ENCODE results near the gene RALGDS. TPM values are rescaled to one million over a fixed set of nuclear protein-coding genes. Genes with fewer than 3 reads are reported as not detected.
A peak's percentile ranks its signal among the peaks of the same experiment; 100 is the strongest.
"Not testable (repeated sequence)": the region's sequence is repeated elsewhere in the genome, so short reads cannot be mapped to it uniquely, and the experiment has no call there.

Gene RALGDS
- total RNA-seq (55.7 and 62.4 TPM in 2 replicates), polyA plus RNA-seq (87.9 and 88.0 TPM in 2 replicates), polyA minus RNA-seq (69.0 and 77.0 TPM in 2 replicates)
- total RNA-seq (2013) = 28.5 TPM

DNA sequence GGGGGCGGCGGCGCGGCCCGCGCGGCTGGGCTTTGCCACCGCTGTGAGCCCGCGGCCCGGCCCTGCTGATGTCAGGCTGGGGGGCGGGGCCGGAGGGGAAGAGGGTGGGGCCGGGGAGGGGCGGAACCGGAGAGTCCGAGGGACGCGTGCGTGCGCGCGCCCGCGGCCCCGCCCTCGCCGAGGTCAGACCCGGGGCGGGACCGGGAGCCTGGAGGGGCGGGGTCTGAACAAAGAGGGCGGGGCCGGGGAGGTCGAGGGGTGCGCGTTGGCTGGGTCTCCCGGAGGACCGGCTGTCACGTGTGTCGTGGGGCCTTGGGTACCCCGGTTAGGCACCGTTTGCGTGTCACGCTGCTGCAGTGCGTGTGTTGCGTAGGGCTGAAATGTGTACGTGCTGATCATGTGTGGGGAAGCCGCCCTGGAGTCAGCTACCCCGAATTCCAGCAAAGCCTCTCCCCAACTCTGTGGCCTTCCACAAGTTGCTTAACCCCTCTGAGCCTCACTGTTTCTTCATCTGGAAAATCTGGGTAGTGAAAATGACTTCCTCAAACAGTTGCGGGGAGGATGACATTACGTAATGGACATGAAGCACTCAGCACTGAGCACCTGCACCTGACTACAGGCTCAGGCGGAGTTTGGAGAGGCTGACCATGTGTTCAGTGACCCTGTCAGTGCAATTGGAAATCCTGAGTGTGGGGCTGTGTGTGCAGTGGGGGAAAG is at the start of gene RALGDS:
Gene RALGDS (minus strand): TSS at position 43 of the 717 bp plus-strand sequence. CDS start 86 bp downstream, outside the sequence.
- H3K9me3 Mint-ChIP-seq (ENCODE audit: insufficient read depth) = no peaks in the 10 kb centered on the region
- Histone ChIP-seq H3K27me3 (replicated peaks in 1 of 4; ENCODE audit: control extremely low read depth in 1 of 4, control insufficient read depth in 3 of 4, insufficient read depth in 4 of 4, low read length in 3 of 4) (no peaks in the 10 kb centered on the region), H3K36me3 (replicated peaks in 1 of 2; ENCODE audit: control extremely low read depth in 1 of 2, control insufficient read depth in 1 of 2, extremely low read depth in 1 of 2, insufficient read depth in 2 of 2, low read length in 1 of 2) (no peaks in the 10 kb centered on the region), H3K9ac (ENCODE audit: low read length) (peak within 1 kb of the TSS; percentile 79), H3K4me1 (ENCODE audit: control insufficient read depth in 2 of 2, insufficient read depth in 2 of 2, low read length in 2 of 2) (peaks cover 27 to 45% of the 10 kb centered on the region in 2 donors), H3K79me2 (ENCODE audit: control insufficient read depth, insufficient read depth, low read length) (peaks cover 45% of the 10 kb centered on the region), H3K4me3 (ENCODE audit: control extremely low read depth in 1 of 5, extremely low read depth in 1 of 5, insufficient read depth in 1 of 5, low read depth in 2 of 5, low read length in 4 of 5) (peak within 1 kb of the TSS; percentile 4 to 75 (median 56)), H3K9me3 (ENCODE audit: control extremely low read depth in 1 of 3, control insufficient read depth in 2 of 3, insufficient read depth in 1 of 3, low read length in 2 of 3) (no peaks in the 10 kb centered on the region), H2AFZ (ENCODE audit: insufficient read depth, low read depth, low read length, poor library complexity, severe bottlenecking) (peak within 1 kb of the TSS; percentile 76), H3K4me2 (replicated peaks; ENCODE audit: low read depth, low read length, poor library complexity, severe bottlenecking) (peak within 1 kb of the TSS; percentile 100), H3K27ac (ENCODE audit: low read length in 2 of 2) (peak within 1 kb of the TSS; percentile 97 to 99), H4K20me1 (ENCODE audit: control insufficient read depth, insufficient read depth, low read length, poor library complexity, severe bottlenecking) (peaks cover 39% of the 10 kb centered on the region)
- WGBS (ENCODE audit: insufficient coverage) = under 1% methylated on average over 49 of the region's 53 CpGs
- TF ChIP-seq, protein P1, sequence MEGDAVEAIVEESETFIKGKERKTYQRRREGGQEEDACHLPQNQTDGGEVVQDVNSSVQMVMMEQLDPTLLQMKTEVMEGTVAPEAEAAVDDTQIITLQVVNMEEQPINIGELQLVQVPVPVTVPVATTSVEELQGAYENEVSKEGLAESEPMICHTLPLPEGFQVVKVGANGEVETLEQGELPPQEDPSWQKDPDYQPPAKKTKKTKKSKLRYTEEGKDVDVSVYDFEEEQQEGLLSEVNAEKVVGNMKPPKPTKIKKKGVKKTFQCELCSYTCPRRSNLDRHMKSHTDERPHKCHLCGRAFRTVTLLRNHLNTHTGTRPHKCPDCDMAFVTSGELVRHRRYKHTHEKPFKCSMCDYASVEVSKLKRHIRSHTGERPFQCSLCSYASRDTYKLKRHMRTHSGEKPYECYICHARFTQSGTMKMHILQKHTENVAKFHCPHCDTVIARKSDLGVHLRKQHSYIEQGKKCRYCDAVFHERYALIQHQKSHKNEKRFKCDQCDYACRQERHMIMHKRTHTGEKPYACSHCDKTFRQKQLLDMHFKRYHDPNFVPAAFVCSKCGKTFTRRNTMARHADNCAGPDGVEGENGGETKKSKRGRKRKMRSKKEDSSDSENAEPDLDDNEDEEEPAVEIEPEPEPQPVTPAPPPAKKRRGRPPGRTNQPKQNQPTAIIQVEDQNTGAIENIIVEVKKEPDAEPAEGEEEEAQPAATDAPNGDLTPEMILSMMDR (IDR thresholded peaks at IDR 0.05) = no peak
- TF ChIP-seq EZH2 (IDR thresholded peaks at IDR 0.05; ENCODE audit: borderline replicate concordance, insufficient read depth, low read depth, low read length, poor library complexity, severe bottlenecking) = no peak
- ChIA-PET POLR2A (interaction anchor here (0.6 to 2.8 kb wide), 7 partner anchors 9 to 488 kb away, joined by 3 to 12 read pairs (median 5); partner anchors contain the start of gene FAM163B), CTCF (interaction anchor here (2.2 to 3.1 kb wide), 3 partner anchors 18 to 26 kb away, joined by 11 to 23 read pairs (median 16); no protein-coding TSS in a partner anchor)
- intact Hi-C loops (cut with micrococcal nuclease) = loop anchor here (1.0 kb wide), 5 partner anchors 9 to 28 kb away; no protein-coding TSS in a partner anchor
- DNase-seq (peak; percentile 95), ATAC-seq (ENCODE audit: low read depth) (peak; percentile 84)
- peak within 1 kb of the TSS; percentile 89 for H3K4me3 Mint-ChIP-seq
- peak within 1 kb of the TSS; percentile 99 for H3K27ac Mint-ChIP-seq
- H3K4me1 Mint-ChIP-seq = peaks cover 62% of the 10 kb centered on the region
- H3K27me3 Mint-ChIP-seq = no peaks in the 10 kb centered on the region

DNA sequence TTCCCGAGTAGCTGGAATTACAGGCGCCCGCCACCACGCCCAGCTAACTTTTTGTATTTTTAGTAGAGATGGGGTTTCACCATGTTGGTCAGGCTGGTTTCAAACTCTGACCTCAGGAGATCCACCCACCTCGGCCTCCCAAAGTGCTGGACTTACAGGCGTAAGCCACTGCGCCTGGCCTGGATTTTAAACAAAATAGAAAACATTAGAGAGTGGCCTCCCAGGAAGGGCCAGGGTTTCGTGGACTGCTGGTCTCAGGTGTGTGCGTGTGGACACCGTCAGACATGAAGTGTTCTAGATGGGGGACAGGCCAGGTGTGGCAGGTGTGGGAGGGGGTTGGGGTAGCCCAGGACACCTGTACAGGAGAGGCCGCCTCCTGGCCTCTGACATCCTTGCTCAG is 49.7 kb upstream of the RALGDS start:
- Histone ChIP-seq H3K27me3 (replicated peaks in 1 of 4; ENCODE audit: control extremely low read depth in 1 of 4, control insufficient read depth in 3 of 4, insufficient read depth in 4 of 4, low read length in 3 of 4) (peaks cover 0 to 23% (median 7%) of the 10 kb centered on the region in 4 experiments), H3K9me3 (ENCODE audit: control extremely low read depth in 1 of 3, control insufficient read depth in 2 of 3, insufficient read depth in 1 of 3, low read length in 2 of 3) (peaks cover 0 to 3% (median 0%) of the 10 kb centered on the region in 3 donors), H4K20me1 (ENCODE audit: control insufficient read depth, insufficient read depth, low read length, poor library complexity, severe bottlenecking) (no peaks in the 10 kb centered on the region), H3K79me2 (ENCODE audit: control insufficient read depth, insufficient read depth, low read length) (no peaks in the 10 kb centered on the region), H3K36me3 (replicated peaks in 1 of 2; ENCODE audit: control extremely low read depth in 1 of 2, control insufficient read depth in 1 of 2, extremely low read depth in 1 of 2, insufficient read depth in 2 of 2, low read length in 1 of 2) (no peaks in the 10 kb centered on the region), H3K4me2 (replicated peaks; ENCODE audit: low read depth, low read length, poor library complexity, severe bottlenecking) (peak overlapping the region; percentile 56), H3K9ac (ENCODE audit: low read length) (no peak overlapping the region), H2AFZ (ENCODE audit: insufficient read depth, low read depth, low read length, poor library complexity, severe bottlenecking) (no peak overlapping the region), H3K4me3 (ENCODE audit: control extremely low read depth in 1 of 5, extremely low read depth in 1 of 5, insufficient read depth in 1 of 5, low read depth in 2 of 5, low read length in 4 of 5) (no peak overlapping the region), H3K27ac (ENCODE audit: low read length in 2 of 2) (no peak overlapping the region), H3K4me1 (ENCODE audit: control insufficient read depth in 2 of 2, insufficient read depth in 2 of 2, low read length in 2 of 2) (peaks cover 16% of the 10 kb centered on the region in 2 donors)
- peak overlapping the region; percentile 19 for H3K4me3 Mint-ChIP-seq
- no peak overlapping the region for H3K27ac Mint-ChIP-seq
- no peak for ATAC-seq (ENCODE audit: low read depth)
- no peak for DNase-seq
- TF ChIP-seq EZH2 (IDR thresholded peaks at IDR 0.05; ENCODE audit: borderline replicate concordance, insufficient read depth, low read depth, low read length, poor library complexity, severe bottlenecking) = no peak
- 63% methylated on average over 7 of the region's 11 CpGs for WGBS (ENCODE audit: insufficient coverage)
- intact Hi-C loops (cut with micrococcal nuclease) = no loop called here
- no peaks in the 10 kb centered on the region for H3K9me3 Mint-ChIP-seq (ENCODE audit: insufficient read depth)
- ChIA-PET POLR2A (no interaction called here), CTCF (interaction anchor here (0.9 to 4.6 kb wide), 3 partner anchors 12 to 15 kb away, joined by 4 to 25 read pairs (median 8); no protein-coding TSS in a partner anchor)
- peaks cover 29% of the 10 kb centered on the region for H3K27me3 Mint-ChIP-seq
- peaks cover 17% of the 10 kb centered on the region for H3K4me1 Mint-ChIP-seq

GRCh38 chr9:133169687-133170086 is 48.6 kb upstream of the RALGDS start:
- H3K4me3 Mint-ChIP-seq; intact Hi-C loops (cut with micrococcal nuclease); H3K4me2 ChIP-seq (replicated peaks; ENCODE audit: low read depth, low read length, poor library complexity, severe bottlenecking); H3K27ac Mint-ChIP-seq; H3K27ac ChIP-seq (ENCODE audit: low read length in 2 of 2); H3K79me2 ChIP-seq (ENCODE audit: control insufficient read depth, insufficient read depth, low read length); H4K20me1 ChIP-seq (ENCODE audit: control insufficient read depth, insufficient read depth, low read length, poor library complexity, severe bottlenecking); H2AFZ ChIP-seq (ENCODE audit: insufficient read depth, low read depth, low read length, poor library complexity, severe bottlenecking); H3K4me3 ChIP-seq (ENCODE audit: control extremely low read depth in 1 of 5, extremely low read depth in 1 of 5, insufficient read depth in 1 of 5, low read depth in 2 of 5, low read length in 4 of 5); H3K36me3 ChIP-seq (replicated peaks in 1 of 2; ENCODE audit: control extremely low read depth in 1 of 2, control insufficient read depth in 1 of 2, extremely low read depth in 1 of 2, insufficient read depth in 2 of 2, low read length in 1 of 2); H3K9me3 Mint-ChIP-seq (ENCODE audit: insufficient read depth); H3K9ac ChIP-seq (ENCODE audit: low read length); DNase-seq; H3K9me3 ChIP-seq (ENCODE audit: control extremely low read depth in 1 of 3, control insufficient read depth in 2 of 3, insufficient read depth in 1 of 3, low read length in 2 of 3); ATAC-seq (ENCODE audit: low read depth): not testable (repeated sequence)
- Histone ChIP-seq H3K27me3 (replicated peaks in 1 of 4; ENCODE audit: control extremely low read depth in 1 of 4, control insufficient read depth in 3 of 4, insufficient read depth in 4 of 4, low read length in 3 of 4) (peaks cover 0 to 20% (median 5%) of the 10 kb centered on the region in 4 experiments), H3K4me1 (ENCODE audit: control insufficient read depth in 2 of 2, insufficient read depth in 2 of 2, low read length in 2 of 2) (peaks cover 16% of the 10 kb centered on the region in 2 donors)
- CTCF ChIA-PET = interaction anchor here (0.7 to 4.6 kb wide), 3 partner anchors 13 to 1350 kb away, joined by 3 to 25 read pairs (median 8); no protein-coding TSS in a partner anchor
- H3K27me3 Mint-ChIP-seq = peaks cover 24% of the 10 kb centered on the region
- 87% methylated on average over 5 of the region's 12 CpGs for WGBS (ENCODE audit: insufficient coverage)
- H3K4me1 Mint-ChIP-seq = peaks cover 17% of the 10 kb centered on the region
- POLR2A ChIA-PET = interaction anchor here (0.7 kb wide), 2 partner anchors 20 to 250 kb away, joined by 3 read pairs; no protein-coding TSS in a partner anchor
